Neural cell (in vitro differentiated cells): Measurements from ENCODE around the gene TMED8.

Source experiments
- EP300 ChIP-seq: fragments of 450-650 bp; conservative IDR thresholded peaks from 2 replicates; pipeline ENCODE4 v1.6.1; 2014; ENCODE audit warnings: antibody characterized with exemption, mild to moderate bottlenecking, moderate library complexity; ENCODE audit not compliant: poor library complexity, severe bottlenecking
- EZH2 ChIP-seq: fragments of 200-600, 300-800 bp; shearing (Covaris generic), sonication (generic); IDR thresholded peaks from 2 replicates; pipeline ENCODE4 v1.6.1; 2014; ENCODE audit warnings: antibody characterized with exemption, low read length, borderline replicate concordance, mild to moderate bottlenecking; ENCODE audit not compliant: insufficient read depth, poor library complexity, severe bottlenecking
- MXI1 ChIP-seq: fragments of 450-650 bp; conservative IDR thresholded peaks from 2 replicates; pipeline ENCODE4 v1.6.1; 2014; ENCODE audit warnings: antibody characterized with exemption, mild to moderate bottlenecking; ENCODE audit not compliant: poor library complexity, severe bottlenecking
- POLR2AphosphoS5 ChIP-seq: IDR thresholded peaks from 2 replicates; pipeline ENCODE4 v1.6.1; 2012
- RAD21 ChIP-seq: fragments of 450-650 bp; conservative IDR thresholded peaks from 2 replicates; pipeline ENCODE4 v1.6.1; 2014; ENCODE audit warnings: antibody characterized with exemption, mild to moderate bottlenecking, moderate library complexity
- REST ChIP-seq: IDR thresholded peaks from 2 replicates; pipeline ENCODE4 v1.6.1; 2012; ENCODE audit warnings: borderline replicate concordance
- SMC3 ChIP-seq: fragments of 450-650 bp; conservative IDR thresholded peaks from 2 replicates; pipeline ENCODE4 v1.6.1; 2014; ENCODE audit warnings: antibody characterized with exemption, mild to moderate bottlenecking, moderate library complexity; ENCODE audit not compliant: poor library complexity
- TAF1 ChIP-seq: IDR thresholded peaks from 2 replicates; pipeline ENCODE4 v1.6.1; 2012; ENCODE audit warnings: low read depth
- TF ChIP-seq, protein P1 (sequence below): fragments of 450-650 bp; IDR thresholded peaks from 2 replicates; pipeline ENCODE4 v1.5.1; 2014; ENCODE audit warnings: antibody characterized with exemption, mild to moderate bottlenecking, moderate library complexity; ENCODE audit not compliant: poor library complexity, severe bottlenecking

GRCh38 chr14:77306851-77307496 lies 69.9 kb downstream of the TMED8 start:
- TF ChIP-seq EZH2 (no peak), TAF1 (no peak), RAD21 (no peak), POLR2AphosphoS5 (no peak), REST (no peak), EP300 (no peak), MXI1 (no peak), SMC3 (no peak)
- TF ChIP-seq, protein P1, sequence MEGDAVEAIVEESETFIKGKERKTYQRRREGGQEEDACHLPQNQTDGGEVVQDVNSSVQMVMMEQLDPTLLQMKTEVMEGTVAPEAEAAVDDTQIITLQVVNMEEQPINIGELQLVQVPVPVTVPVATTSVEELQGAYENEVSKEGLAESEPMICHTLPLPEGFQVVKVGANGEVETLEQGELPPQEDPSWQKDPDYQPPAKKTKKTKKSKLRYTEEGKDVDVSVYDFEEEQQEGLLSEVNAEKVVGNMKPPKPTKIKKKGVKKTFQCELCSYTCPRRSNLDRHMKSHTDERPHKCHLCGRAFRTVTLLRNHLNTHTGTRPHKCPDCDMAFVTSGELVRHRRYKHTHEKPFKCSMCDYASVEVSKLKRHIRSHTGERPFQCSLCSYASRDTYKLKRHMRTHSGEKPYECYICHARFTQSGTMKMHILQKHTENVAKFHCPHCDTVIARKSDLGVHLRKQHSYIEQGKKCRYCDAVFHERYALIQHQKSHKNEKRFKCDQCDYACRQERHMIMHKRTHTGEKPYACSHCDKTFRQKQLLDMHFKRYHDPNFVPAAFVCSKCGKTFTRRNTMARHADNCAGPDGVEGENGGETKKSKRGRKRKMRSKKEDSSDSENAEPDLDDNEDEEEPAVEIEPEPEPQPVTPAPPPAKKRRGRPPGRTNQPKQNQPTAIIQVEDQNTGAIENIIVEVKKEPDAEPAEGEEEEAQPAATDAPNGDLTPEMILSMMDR: no peak
